GM12878 (cell line): ENCODE measurements around the gene GDNF. TPM values are rescaled to one million over a fixed set of nuclear protein-coding genes. Genes with fewer than 3 reads are reported as not detected.

Experiments
- ATAC-seq: fragments of 200-7000 bp; cut with Tn5 transposase; 3 replicates; pipeline ENCODE4 v1.9.1; 2020; ENCODE audit warnings: mild to moderate bottlenecking, moderate library complexity
- BruUV-seq: library from RNA; stranded (reverse); fragments of 400-500 nt; replicated peaks from 2 replicates; lab custom pipeline; 2021; lab: Mats Ljungman, UMichigan
- CTCF ChIA-PET: fragments of 300-600 bp; sonication (Branson Sonifier 250); formaldehyde crosslinking; extraction: SDS; loops from one replicate; lab custom pipeline; 2021; ENCODE audit warnings: inconsistent platforms; lab: Yijun Ruan, JAX
- POLR2A ChIA-PET: fragments of 350-600 bp; formaldehyde crosslinking; extraction: SDS; loops from one replicate; lab custom pipeline; 2021; ENCODE audit warnings: inconsistent platforms; lab: Charles Lee
- RAD21 ChIA-PET: fragments of 300-600 bp; sonication (Branson Sonifier 250); formaldehyde crosslinking; loops from one replicate; lab custom pipeline; 2023; ENCODE audit warnings: antibody characterized with exemption; ENCODE audit not compliant: unreplicated experiment; lab: Charles Lee
- SMC1A ChIA-PET: fragments of 300-600 bp; sonication (Branson Sonifier 250); formaldehyde crosslinking; loops from one replicate; lab custom pipeline; 2023; ENCODE audit not compliant: unreplicated experiment, uncharacterized antibody; lab: Charles Lee
- DNase-seq: peaks from one replicate; pipeline ENCODE4 v3.0.0-alpha.2; 2011; ENCODE audit warnings: low read depth, low spot score
- FAIRE-seq: peaks from 3 replicates; lab custom pipeline; 2011; peaks lifted over from hg19 to GRCh38; lab: Jason Lieb, UNC
- H2AFZ ChIP-seq: 2 replicates; pipeline ENCODE4 v1.6.0; 2011; ENCODE audit warnings: low read depth, low read length, control low read depth; ENCODE audit not compliant: control insufficient read depth
- H3K27ac ChIP-seq: 2 replicates; pipeline ENCODE4 v1.5.1; 2011; ENCODE audit warnings: control low read depth; ENCODE audit not compliant: control insufficient read depth, insufficient read depth
- H3K27me3 ChIP-seq, 2 experiments: replicated peaks in 1 of 2; 2 replicates each; pipeline versions ENCODE4 v1.6.0 to v1.6.1; 2011; ENCODE audit warnings: low read length in 1 of 2; ENCODE audit not compliant: control insufficient read depth in 2 of 2, insufficient read depth in 2 of 2
- H3K36me3 ChIP-seq, 2 experiments: 2 replicates each; pipeline ENCODE4 v1.5.1; 2011; ENCODE audit warnings: low read length in 1 of 2; ENCODE audit not compliant: control insufficient read depth in 2 of 2, insufficient read depth in 2 of 2
- H3K4me1 ChIP-seq: 2 replicates; pipeline ENCODE4 v1.6.1; 2011; ENCODE audit warnings: mild to moderate bottlenecking, low read length, moderate library complexity, mixed read lengths; ENCODE audit not compliant: control insufficient read depth, insufficient read depth
- H3K4me2 ChIP-seq: 2 replicates; pipeline ENCODE4 v1.6.0; 2011; ENCODE audit warnings: control low read depth; ENCODE audit not compliant: control insufficient read depth, insufficient read depth
- H3K4me3 ChIP-seq: fragments of 200-600 bp; sonication (generic); 2 replicates; pipeline ENCODE4 v1.5.1; 2016
- H3K79me2 ChIP-seq: 2 replicates; pipeline ENCODE4 v1.6.0; 2011; ENCODE audit warnings: low read length; ENCODE audit not compliant: control insufficient read depth, insufficient read depth
- H3K9ac ChIP-seq: 2 replicates; pipeline ENCODE4 v1.8.0; 2011; ENCODE audit warnings: low read length, control low read depth, mixed read lengths; ENCODE audit not compliant: control insufficient read depth, insufficient read depth
- H3K9me3 ChIP-seq: replicated peaks from 3 replicates; pipeline ENCODE4 v1.5.1; 2011; ENCODE audit warnings: mild to moderate bottlenecking, low read length; ENCODE audit not compliant: control insufficient read depth, insufficient read depth
- H4K20me1 ChIP-seq: 2 replicates; pipeline ENCODE4 v1.6.0; 2011; ENCODE audit not compliant: control insufficient read depth, insufficient read depth
- CBFB ChIP-seq: IDR thresholded peaks from 2 replicates; pipeline ENCODE4 v1.6.1; 2016; ENCODE audit warnings: antibody characterized with exemption, low read depth
- ESRRA ChIP-seq: IDR thresholded peaks from 2 replicates; pipeline ENCODE4 v1.6.1; 2012; ENCODE audit warnings: mild to moderate bottlenecking, low read length, improper control_type of control experiment
- GATAD2B ChIP-seq: fragments of 450-650 bp; conservative IDR thresholded peaks from 2 replicates; pipeline ENCODE4 v1.6.1; 2017; ENCODE audit warnings: low read depth, mild to moderate bottlenecking, moderate library complexity
- HCFC1 ChIP-seq: fragments of 150-350 bp; IDR thresholded peaks from 2 replicates; pipeline ENCODE4 v1.6.1; 2014; ENCODE audit warnings: low read length
- HDAC6 ChIP-seq: fragments of 200-600 bp; sonication (generic); IDR thresholded peaks from one replicate; pipeline ENCODE4 v1.8.0; 2017; ENCODE audit warnings: antibody characterized with exemption; ENCODE audit not compliant: unreplicated experiment
- IRF4 ChIP-seq: IDR thresholded peaks from 2 replicates; pipeline ENCODE4 v1.6.1; 2011; ENCODE audit warnings: low read depth, low read length
- JUND ChIP-seq: IDR thresholded peaks from 2 replicates; pipeline ENCODE4 v1.6.1; 2012; ENCODE audit warnings: low read depth, mild to moderate bottlenecking, low read length, improper control_type of control experiment, moderate library complexity
- MEF2A ChIP-seq: IDR thresholded peaks from 2 replicates; pipeline ENCODE4 v1.6.1; 2011; ENCODE audit warnings: low read depth, mild to moderate bottlenecking, low read length, moderate library complexity; ENCODE audit not compliant: insufficient read depth
- MEF2B ChIP-seq: fragments of 450-650 bp; IDR thresholded peaks from 2 replicates; pipeline ENCODE4 v1.6.1; 2018; ENCODE audit warnings: mild to moderate bottlenecking, moderate library complexity; ENCODE audit not compliant: partially characterized antibody, poor library complexity, severe bottlenecking
- NBN ChIP-seq: fragments of 450-650 bp; IDR thresholded peaks from 2 replicates; pipeline ENCODE4 v1.6.1; 2016
- PKNOX1 ChIP-seq: fragments of 450-650 bp; IDR thresholded peaks from 2 replicates; pipeline ENCODE4 v1.6.1; 2016; ENCODE audit warnings: mild to moderate bottlenecking
- RUNX3 ChIP-seq: IDR thresholded peaks from 2 replicates; pipeline ENCODE4 v1.6.1; 2012; ENCODE audit warnings: low read length, inconsistent platforms
- SIN3A ChIP-seq: IDR thresholded peaks from 2 replicates; pipeline ENCODE4 v1.6.1; 2012; ENCODE audit warnings: low read depth, low read length, improper control_type of control experiment
- SMAD1 ChIP-seq: fragments of 450-650 bp; IDR thresholded peaks from 2 replicates; pipeline ENCODE4 v1.6.1; 2018; ENCODE audit warnings: mild to moderate bottlenecking, low read depth; ENCODE audit not compliant: partially characterized antibody
- TCF12 ChIP-seq: IDR thresholded peaks from 2 replicates; pipeline ENCODE4 v1.6.1; 2011; ENCODE audit warnings: low read depth, mild to moderate bottlenecking, low read length
- WRNIP1 ChIP-seq: IDR thresholded peaks from 2 replicates; pipeline ENCODE4 v1.6.1; 2011; ENCODE audit warnings: low read depth, low read length, improper control_type of control experiment, borderline replicate concordance
- WGBS: methylation state at CpG from one replicate; pipeline ENCODE4 v1.1.6; 2016; ENCODE audit warnings: low lambda C conversion rate; ENCODE audit not compliant: insufficient replicate concordance, insufficient coverage; ENCODE audit errors: missing lambda C conversion rate; 5-methylcytosine and 5-hydroxymethylcytosine counted together
- in situ Hi-C: fragments of 300-500 bp; cut with MboI; formaldehyde crosslinking; loops from 9 replicates; pipeline ENCODE4 v1.14.3; 2018; ENCODE audit warnings: mixed read lengths
- intact Hi-C: fragments of 100-400 bp; cut with micrococcal nuclease; formaldehyde crosslinking; loops from one replicate; pipeline ENCODE4 v1.14.2; 2022; ENCODE audit not compliant: unreplicated experiment
- polyA plus RNA-seq, 11 experiments: library from polyadenylated mRNA; depleted of rRNA in 4 of 11; unstranded in 6 of 11; stranded (reverse) in 5 of 11; fragments of >200 nt; fragmentation: Nextera tagmentation in 4 of 11; fragmentation: Illumina TruSeq in 1 of 11; extraction: Ambion mirVana in 4 of 11; extraction: Trizol in 1 of 11; gene quantifications; 1 replicate in 1 of 11; 2 replicates in 10 of 11; pipeline versions ENCODE4 v1.2.1 to v1.2.3, GENCODE V29; 2011 to 2016; ENCODE audit warnings: inconsistent platforms in 2 of 11, missing spikeins in 2 of 11, low read depth in 1 of 11
- total RNA-seq, 4 experiments: library from RNA; depleted of rRNA in 3 of 4; stranded (reverse); fragments of >200 nt in 3 of 4; fragmentation: Illumina TruSeq in 1 of 4; extraction: Trizol in 1 of 4; gene quantifications; 2 replicates each; pipeline versions ENCODE4 v1.2.1 to v1.2.3, GENCODE V29; 2013 to 2021
- TF ChIP-seq, protein P1 (sequence below): fragments of 150-350 bp; IDR thresholded peaks from 2 replicates; pipeline ENCODE4 v1.6.1; 2016; ENCODE audit warnings: low read depth, low read length
- TF ChIP-seq, protein P2 (sequence below): fragments of 450-650 bp; formaldehyde crosslinking; IDR thresholded peaks from 2 replicates; pipeline ENCODE4 v1.4.0; 2020; ENCODE audit warnings: mild to moderate bottlenecking, moderate library complexity

Gene GDNF
- total and polyA plus RNA-seq, 10 of the 15 experiments (the other 5 are each of a cell fraction or from before 2014, with no cell fraction given) = not detected

- TF ChIP-seq MEF2B = no peak
- TF ChIP-seq, protein P1, sequence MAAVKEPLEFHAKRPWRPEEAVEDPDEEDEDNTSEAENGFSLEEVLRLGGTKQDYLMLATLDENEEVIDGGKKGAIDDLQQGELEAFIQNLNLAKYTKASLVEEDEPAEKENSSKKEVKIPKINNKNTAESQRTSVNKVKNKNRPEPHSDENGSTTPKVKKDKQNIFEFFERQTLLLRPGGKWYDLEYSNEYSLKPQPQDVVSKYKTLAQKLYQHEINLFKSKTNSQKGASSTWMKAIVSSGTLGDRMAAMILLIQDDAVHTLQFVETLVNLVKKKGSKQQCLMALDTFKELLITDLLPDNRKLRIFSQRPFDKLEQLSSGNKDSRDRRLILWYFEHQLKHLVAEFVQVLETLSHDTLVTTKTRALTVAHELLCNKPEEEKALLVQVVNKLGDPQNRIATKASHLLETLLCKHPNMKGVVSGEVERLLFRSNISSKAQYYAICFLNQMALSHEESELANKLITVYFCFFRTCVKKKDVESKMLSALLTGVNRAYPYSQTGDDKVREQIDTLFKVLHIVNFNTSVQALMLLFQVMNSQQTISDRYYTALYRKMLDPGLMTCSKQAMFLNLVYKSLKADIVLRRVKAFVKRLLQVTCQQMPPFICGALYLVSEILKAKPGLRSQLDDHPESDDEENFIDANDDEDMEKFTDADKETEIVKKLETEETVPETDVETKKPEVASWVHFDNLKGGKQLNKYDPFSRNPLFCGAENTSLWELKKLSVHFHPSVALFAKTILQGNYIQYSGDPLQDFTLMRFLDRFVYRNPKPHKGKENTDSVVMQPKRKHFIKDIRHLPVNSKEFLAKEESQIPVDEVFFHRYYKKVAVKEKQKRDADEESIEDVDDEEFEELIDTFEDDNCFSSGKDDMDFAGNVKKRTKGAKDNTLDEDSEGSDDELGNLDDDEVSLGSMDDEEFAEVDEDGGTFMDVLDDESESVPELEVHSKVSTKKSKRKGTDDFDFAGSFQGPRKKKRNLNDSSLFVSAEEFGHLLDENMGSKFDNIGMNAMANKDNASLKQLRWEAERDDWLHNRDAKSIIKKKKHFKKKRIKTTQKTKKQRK = no peak
- TF ChIP-seq HDAC6 = no peak
- TF ChIP-seq, protein P2, sequence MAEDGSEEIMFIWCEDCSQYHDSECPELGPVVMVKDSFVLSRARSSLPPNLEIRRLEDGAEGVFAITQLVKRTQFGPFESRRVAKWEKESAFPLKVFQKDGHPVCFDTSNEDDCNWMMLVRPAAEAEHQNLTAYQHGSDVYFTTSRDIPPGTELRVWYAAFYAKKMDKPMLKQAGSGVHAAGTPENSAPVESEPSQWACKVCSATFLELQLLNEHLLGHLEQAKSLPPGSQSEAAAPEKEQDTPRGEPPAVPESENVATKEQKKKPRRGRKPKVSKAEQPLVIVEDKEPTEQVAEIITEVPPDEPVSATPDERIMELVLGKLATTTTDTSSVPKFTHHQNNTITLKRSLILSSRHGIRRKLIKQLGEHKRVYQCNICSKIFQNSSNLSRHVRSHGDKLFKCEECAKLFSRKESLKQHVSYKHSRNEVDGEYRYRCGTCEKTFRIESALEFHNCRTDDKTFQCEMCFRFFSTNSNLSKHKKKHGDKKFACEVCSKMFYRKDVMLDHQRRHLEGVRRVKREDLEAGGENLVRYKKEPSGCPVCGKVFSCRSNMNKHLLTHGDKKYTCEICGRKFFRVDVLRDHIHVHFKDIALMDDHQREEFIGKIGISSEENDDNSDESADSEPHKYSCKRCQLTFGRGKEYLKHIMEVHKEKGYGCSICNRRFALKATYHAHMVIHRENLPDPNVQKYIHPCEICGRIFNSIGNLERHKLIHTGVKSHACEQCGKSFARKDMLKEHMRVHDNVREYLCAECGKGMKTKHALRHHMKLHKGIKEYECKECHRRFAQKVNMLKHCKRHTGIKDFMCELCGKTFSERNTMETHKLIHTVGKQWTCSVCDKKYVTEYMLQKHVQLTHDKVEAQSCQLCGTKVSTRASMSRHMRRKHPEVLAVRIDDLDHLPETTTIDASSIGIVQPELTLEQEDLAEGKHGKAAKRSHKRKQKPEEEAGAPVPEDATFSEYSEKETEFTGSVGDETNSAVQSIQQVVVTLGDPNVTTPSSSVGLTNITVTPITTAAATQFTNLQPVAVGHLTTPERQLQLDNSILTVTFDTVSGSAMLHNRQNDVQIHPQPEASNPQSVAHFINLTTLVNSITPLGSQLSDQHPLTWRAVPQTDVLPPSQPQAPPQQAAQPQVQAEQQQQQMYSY (CRISPR knock-in tag) = no peak
- no peak for TF ChIP-seq WRNIP1
- no peak for TF ChIP-seq ESRRA
- no peak for TF ChIP-seq HCFC1
- no peak for TF ChIP-seq IRF4
- no peak for TF ChIP-seq PKNOX1
- TF ChIP-seq SIN3A = no peak
- no peak for TF ChIP-seq CBFB
- no peak for TF ChIP-seq GATAD2B
- TF ChIP-seq JUND = no peak
- TF ChIP-seq NBN = no peak
- no peak for TF ChIP-seq RUNX3
- no peak for TF ChIP-seq SMAD1
- TF ChIP-seq TCF12 = no peak
- TF ChIP-seq MEF2A = no peak
- no peak for FAIRE-seq
These were observed 35.4 kb downstream of the GDNF start for GRCh38 chr5:37804401-37804800.

More at GRCh38 chr5:37804401-37804800, 35.4 kb downstream of the GDNF start:
- no peaks in the 10 kb centered on the region for H3K79me2 ChIP-seq
- H3K4me3 ChIP-seq = no peak overlapping the region
- SMC1A ChIA-PET = no interaction called here
- H3K9ac ChIP-seq = no peak overlapping the region
- CTCF ChIA-PET = no interaction called here
- no peaks in the 10 kb centered on the region for H3K27me3 ChIP-seq
- BruUV-seq = no TSS peak
- no peak for ATAC-seq
- POLR2A ChIA-PET = no interaction called here
- 12% methylated on average over 2 of the region's 2 CpGs for WGBS
- H4K20me1 ChIP-seq = no peaks in the 10 kb centered on the region
- RAD21 ChIA-PET = no interaction called here
- in situ Hi-C loops = no loop called here
- no peaks in the 10 kb centered on the region for H3K4me1 ChIP-seq
- no peak overlapping the region for H2AFZ ChIP-seq
- H3K4me2 ChIP-seq = no peak overlapping the region
- H3K9me3 ChIP-seq = no peaks in the 10 kb centered on the region; the same call in 2 of the 3 replicates
- intact Hi-C loops = no loop called here
- no peaks in the 10 kb centered on the region for H3K36me3 ChIP-seq
- no peak overlapping the region for H3K27ac ChIP-seq
- no peak for DNase-seq
